ENCODE results near the gene KCNE2.
"Not testable (repeated sequence)": the region's sequence is repeated elsewhere in the genome, so short reads cannot be mapped to it uniquely, and the experiment has no call there.

KCNE2 gene

DNA sequence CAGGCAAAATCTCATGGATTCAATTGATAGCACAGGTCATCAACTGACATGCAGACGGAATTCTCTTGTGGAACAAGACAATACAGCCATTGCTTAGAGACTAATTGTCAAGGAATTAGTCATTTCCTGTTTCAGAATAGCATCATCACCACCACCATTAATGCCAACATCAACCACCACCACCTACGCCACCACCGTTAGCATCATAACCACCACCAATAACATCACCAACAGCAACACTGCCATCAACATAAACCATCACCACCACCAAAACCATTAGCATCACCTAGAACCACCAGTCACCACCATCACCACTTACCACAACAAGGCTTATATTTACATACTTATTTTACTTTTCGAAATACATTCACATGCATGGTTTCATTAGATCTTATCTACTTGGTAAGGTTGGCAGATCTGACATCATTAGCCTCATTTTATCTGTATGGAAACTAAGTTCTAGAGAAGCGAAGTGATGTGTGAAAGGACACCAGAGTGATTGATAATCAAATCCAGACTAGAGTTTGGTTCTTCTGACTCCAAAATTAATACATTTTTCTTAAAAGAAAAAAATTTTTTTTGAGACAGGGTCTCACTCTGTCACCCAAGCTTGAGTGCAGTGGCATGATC lies 53.8 kb downstream of the KCNE2 start:
- FAIRE-seq = not testable (repeated sequence)
